Measurements from ENCODE around the gene CXADR.

- TF ChIP-seq CTCF (IDR thresholded peaks at IDR 0.05; ENCODE audit: borderline replicate concordance, extremely low read depth, low read length, poor library complexity, severe bottlenecking) (no peak), EZH2 (IDR thresholded peaks at IDR 0.05; ENCODE audit: borderline replicate concordance, low read depth, low read length, severe bottlenecking) (no peak)
Measured at GRCh38 chr21:17472182-17472581, 40.7 kb upstream of the CXADR start.
